HG03457 (cell line): Measurements from ENCODE around the gene HDAC2.
"Not testable (repeated sequence)": the region's sequence is repeated elsewhere in the genome, so short reads cannot be mapped to it uniquely, and the experiment has no call there.

ENCODE experiments used
- ATAC-seq: cut with Tn5 transposase; IDR thresholded peaks from one replicate; pipeline ENCODE4 v1.9.1; 2021; ENCODE audit warnings: moderate number of reproducible peaks; ENCODE audit not compliant: unreplicated experiment

HDAC2 gene

GRCh38 chr6:113970805-113971676 is at the start of gene HDAC2:
HDAC2 (minus strand) TSS chr6:113971148; CDS start chr6:113970908, 240 bp downstream.
- peak; percentile 83 for ATAC-seq

- ATAC-seq = no peak
Observed at GRCh38 chr6:114020196-114020595, 49.2 kb upstream of the HDAC2 start.

DNA sequence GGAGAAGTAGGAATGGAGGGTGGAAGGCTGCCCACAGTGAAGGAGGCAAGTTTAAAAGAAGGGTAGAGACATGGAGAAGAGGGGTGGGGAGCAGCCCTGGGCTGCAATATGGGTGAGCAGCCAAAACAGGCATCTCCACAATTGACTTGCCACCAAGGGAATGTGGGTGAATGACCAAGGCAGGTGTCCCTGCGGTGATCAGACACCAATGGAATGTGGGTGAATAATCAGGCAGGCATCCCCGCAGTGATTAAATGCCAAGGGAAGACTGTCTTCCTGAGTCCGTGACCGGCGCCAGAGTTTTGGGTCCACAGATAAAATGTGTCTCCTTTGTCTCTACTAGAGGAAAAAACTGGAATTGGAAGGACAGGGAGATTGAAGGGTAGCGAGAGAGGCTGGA is 46.2 kb upstream of the HDAC2 start:
- ATAC-seq = not testable (repeated sequence)

- ATAC-seq = not testable (repeated sequence)
Observed at GRCh38 chr6:114014106-114014505, 43.2 kb upstream of the HDAC2 start.

GRCh38 chr6:114011486-114011885 is 40.5 kb upstream of the HDAC2 start:
- not testable (repeated sequence) for ATAC-seq

GRCh38 chr6:114010540-114010939 is 39.6 kb upstream of the HDAC2 start:
- no peak for ATAC-seq

DNA sequence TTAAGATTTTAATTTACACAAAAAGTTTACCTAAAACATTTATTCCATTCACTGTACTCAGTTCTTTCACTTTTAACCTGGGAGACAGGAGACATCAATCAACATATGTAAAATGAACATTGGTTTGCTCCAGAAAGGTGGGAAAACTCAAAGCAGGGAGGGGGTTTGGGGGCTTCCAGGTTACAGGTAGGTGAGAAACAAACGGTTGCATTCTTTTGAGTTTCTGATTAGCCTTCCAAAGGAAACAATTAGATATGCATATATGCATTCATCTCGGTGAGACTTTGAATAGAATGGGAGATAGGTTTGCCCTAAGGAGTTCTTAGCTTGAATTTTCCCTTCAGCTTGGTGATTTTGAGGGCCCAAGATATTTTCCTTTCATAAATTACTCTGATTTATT is 38.2 kb upstream of the HDAC2 start:
- no peak for ATAC-seq

DNA sequence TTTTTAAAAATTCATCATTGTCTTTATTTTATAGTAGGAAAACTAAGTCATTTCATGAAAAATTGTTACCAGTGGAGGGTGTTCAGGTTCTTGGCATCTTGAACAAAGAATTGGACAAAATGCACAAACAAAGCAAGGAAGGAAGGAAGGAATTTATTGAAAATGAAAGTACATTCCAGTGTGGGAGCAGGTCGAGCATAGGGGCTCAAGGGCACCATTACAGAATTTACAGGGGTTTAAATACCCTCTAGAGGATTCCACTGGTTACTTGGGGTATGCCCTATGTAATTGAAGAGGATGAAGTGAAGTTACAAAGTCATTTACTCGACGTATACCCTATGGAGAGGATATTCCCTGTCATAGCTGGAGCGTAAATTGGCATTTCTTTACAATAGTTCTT is 37.4 kb upstream of the HDAC2 start:
- no peak for ATAC-seq

GRCh38 chr6:114007516-114007915 is 36.6 kb upstream of the HDAC2 start:
- no peak for ATAC-seq

DNA sequence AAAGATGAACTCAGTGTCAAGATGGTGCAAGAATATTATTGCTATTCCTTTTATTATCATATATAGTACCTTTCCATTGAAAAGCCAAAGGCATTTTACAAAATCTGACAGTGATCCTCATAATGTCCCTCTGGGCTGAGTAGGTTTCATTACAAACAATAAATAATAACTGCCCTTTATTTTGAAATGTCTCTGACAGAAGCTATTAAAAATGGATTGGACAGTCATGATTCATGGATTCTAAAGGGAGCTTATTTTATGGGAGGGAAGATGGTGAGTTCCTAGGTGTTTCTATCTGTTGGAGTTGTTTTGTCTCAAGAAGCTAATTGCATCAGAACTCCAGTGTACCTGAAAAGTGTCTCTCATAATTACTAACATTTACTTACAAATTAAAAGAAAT is 30.4 kb upstream of the HDAC2 start:
- ATAC-seq = no peak

GRCh38 chr6:114000069-114000468 is 29.1 kb upstream of the HDAC2 start:
- no peak for ATAC-seq

- no peak for ATAC-seq
Observed at GRCh38 chr6:113999284-113999683, 28.3 kb upstream of the HDAC2 start.

DNA sequence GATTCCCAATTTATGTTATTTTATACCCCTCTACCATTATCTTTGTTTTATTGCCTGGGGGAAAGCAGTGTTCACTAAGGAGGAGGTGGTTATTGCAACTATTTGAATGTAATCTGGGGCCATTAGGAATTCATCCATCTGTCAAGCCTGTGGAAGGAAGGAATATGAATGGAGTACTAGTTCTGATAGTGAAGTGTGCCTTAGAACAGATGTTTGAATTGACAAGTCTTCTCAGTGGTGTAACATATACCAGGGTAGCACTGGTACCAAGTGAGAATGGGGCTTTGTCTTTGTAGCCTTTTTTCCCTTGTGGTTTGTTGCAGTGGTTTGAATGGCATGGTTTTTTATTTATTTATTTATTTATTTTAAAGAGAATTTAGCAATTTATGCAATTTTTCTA is 27.9 kb upstream of the HDAC2 start:
- no peak for ATAC-seq

DNA sequence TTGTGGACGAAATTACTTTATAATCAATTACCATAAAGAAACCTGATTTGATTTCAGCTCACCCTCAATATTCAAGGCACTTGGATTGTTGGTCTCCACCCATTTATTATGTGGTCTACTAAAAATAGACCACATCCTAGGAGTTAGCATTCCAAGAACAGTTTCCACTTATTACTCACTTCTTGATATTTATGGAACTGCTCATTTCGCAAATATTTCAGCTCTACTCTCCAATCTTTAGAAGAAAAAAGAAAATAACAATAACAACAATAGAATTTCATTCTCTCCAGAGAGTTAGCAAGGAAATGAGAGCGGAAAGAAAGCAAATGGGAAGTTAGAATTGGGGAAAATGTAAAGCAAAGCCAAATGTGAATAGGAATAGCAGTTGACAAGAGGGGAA is 26.2 kb upstream of the HDAC2 start:
- ATAC-seq = no peak

GRCh38 chr6:113995634-113996033 is 24.7 kb upstream of the HDAC2 start:
- ATAC-seq = no peak

DNA sequence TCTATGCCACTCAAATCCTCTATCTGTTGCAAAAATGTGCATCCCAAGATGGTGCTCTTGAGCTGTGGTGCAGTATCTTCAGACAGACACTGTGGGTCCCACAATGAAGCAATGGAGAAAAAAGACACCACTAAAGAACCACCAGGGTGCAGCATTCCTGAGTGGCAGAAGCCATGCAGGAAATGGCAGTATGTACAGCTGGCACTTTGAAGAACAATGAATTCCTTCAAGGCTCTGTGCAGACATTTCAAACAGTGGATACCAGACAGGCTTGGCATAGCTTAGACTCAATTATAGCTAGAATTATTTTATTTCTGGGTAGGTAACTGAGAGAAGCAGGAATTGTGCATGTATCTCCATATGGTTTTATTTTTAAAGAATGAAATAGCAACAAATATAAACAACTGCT is 24.0 kb upstream of the HDAC2 start:
- ATAC-seq = peak; percentile 91

DNA sequence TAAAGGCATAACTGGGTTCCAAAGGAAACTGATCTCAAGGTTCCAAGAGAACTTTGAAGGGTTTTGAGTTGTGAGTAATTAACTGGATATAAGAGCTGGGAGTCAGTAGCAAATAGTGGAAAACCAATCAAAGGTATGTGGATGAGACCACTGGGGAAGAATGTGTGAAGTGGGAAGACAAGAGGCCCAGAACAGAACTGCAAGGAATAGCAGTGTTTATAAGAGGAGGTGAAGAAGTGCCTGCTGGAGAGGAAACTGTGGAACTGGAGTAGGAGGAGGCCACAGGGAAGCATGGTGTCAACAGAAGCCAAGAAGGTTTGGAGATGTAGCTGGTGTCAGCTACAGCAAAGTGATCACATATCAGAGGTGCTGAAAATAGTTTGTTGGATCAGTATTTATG is 18.7 kb upstream of the HDAC2 start:
- ATAC-seq = no peak

DNA sequence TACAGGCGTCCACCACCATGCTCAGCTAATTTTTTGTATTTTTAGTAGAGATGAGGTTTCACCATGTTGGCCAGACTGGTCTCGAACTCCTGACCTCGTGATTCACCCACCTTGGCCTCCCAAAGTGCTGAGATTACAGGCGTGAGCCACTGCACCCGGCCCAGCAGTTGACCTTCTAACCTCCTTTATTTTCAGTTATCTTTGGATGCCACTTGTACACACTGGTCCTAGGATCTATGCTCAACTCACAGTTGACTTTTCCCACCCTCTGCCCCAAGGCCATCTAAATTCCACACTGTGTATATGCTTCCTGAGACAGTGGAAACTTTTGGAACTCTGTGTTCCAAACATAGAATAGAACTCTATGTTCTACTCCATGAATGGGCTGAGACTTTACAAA is 11.7 kb upstream of the HDAC2 start:
- not testable (repeated sequence) for ATAC-seq

- no peak for ATAC-seq
Observed at GRCh38 chr6:113982055-113982550, 11.2 kb upstream of the HDAC2 start.

DNA sequence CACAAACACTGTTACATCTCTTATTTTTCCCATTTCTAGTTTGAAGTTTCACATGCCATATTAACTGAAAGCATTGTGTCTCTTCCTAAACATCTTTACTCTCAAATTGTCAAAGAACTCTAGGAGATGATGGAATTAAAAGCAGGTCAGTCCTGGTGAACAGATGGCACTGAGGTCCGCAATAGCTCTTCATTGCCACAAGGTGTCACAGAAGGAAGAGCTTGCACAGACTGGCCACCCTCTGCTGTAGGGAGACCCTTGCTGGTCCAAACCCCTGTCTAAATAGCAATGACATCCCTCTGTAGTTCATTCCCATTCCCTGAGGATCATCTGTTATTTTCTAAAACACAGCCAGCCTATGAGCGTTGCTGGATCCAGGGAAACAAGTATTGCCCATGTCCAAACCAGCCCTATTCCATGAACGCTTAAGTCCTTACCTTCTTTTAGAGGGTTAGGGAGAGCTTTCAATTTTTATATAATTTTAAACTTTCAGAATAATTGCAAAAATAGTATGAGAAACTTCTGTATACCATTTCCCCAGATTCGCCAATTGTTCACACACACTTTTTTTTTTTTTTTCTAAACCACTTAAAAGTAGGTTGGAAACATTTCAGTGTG is 10.1 kb upstream of the HDAC2 start:
- peak; percentile 75 for ATAC-seq

- no peak for ATAC-seq
Observed at GRCh38 chr6:113979937-113980336, 9.0 kb upstream of the HDAC2 start.

- no peak for ATAC-seq
Observed at GRCh38 chr6:113978084-113978675, 7.2 kb upstream of the HDAC2 start.
